Tongue (tissue), 2 donors: Measurements from ENCODE around the gene FAM32A. TPM values are rescaled to one million over a fixed set of nuclear protein-coding genes. Genes with fewer than 3 reads are reported as not detected.
A peak's percentile ranks its signal among the peaks of the same experiment; 100 is the strongest.

ENCODE experiments used
- DNase-seq: peaks from one replicate; pipeline ENCODE4 v3.0.0-alpha.2; 2015
- total RNA-seq: library from RNA; depleted of rRNA; stranded (reverse); fragments of >200 nt; gene quantifications from one replicate; pipeline ENCODE4 v1.2.3, GENCODE V29; 2014

The FAM32A gene
- total RNA-seq, 1 donor from 2014 or later = 73.4 TPM

DNA sequence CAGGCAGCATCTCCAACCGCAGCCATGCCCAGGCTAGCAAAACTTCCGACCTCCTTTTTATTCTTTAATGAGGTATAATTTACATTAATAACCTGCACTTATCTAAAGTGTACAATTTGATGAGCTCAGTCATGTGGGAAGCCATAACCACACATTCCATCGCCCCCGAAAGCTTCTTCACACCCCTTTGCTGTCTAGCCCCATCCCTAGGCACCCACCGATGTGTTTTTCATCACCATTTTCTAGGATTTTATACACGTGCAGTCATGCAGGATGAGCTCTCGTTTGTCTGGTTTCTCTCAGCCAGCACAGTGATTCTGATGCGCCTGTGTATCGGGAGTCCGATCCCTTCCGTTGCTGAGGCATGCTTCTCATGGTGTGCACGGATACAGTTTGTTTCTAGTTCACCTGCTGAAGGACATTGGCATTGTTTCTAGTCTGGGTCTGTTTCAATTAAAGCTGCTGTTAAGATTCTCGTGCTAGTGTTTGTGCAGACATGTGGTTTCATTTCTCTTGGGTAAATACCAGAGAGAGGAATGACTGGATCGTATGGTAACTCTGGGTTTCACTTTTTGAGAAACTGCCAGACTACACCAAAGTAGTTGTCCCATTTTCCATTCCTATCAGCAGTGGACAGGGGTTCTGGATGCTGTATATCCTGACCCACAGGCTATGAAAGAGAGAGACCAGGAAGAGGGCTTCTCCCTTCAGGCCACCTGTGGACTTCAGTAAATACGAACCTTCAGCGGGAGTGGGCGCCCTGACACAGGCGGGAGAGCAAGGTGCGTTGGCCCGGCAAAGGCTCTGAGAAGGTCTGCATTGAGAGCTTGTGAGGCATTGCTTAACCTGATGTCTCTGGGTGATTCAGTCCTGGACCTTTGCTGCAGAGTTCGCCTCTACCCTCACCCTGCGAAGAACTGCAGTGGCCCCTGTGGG is 17.4 kb downstream of the FAM32A start:
- no peak for DNase-seq

DNA sequence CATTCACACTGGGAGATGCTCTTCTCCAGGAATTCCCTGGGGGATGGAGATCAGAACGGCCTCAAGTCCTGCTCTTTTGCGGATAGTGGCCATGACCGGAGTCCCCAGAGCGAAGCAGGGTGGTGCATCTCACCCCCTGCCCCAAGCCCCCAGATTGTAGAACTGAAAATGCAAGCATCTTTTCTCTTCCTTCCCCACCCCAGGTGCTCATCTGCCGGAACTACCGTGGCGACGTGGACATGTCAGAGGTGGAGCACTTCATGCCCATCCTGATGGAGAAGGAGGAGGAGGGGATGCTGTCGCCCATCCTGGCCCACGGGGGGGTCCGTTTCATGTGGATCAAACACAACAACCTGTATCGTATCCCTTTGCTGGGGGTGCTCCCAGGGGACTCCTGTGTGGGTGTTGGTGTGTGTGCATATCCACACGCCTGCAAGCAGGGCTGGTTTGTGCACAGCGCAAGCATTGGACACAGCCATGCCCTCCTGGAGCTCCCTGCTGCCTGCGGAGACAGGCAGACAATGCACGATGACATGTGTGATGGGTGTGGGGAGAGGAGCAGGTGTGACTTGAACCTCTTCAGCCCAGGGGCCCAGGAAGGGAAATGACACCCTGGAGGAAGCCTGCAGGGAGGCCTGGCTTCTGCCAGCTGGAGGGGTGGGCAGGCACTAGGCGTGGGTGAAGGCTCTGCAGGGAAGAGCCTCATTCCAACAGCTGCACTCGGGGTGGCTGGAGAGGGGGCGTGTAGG is 18.2 kb downstream of the FAM32A start:
- DNase-seq = no peak

DNA sequence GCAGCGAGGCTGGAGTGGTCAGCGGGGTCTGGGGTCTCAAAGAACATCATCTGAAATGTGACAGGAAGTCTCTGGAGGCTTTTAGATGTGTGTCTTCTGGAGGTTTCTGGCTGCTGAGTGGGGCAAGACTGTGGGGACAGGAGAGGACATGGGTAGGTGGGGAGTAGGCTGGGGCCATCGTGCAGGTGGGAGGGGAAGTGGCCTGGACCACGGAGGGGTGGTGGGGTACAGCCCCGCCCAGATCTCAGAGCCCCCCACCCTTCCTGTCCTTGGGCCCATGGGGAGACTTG is 18.7 kb downstream of the FAM32A start:
- no peak for DNase-seq

DNA sequence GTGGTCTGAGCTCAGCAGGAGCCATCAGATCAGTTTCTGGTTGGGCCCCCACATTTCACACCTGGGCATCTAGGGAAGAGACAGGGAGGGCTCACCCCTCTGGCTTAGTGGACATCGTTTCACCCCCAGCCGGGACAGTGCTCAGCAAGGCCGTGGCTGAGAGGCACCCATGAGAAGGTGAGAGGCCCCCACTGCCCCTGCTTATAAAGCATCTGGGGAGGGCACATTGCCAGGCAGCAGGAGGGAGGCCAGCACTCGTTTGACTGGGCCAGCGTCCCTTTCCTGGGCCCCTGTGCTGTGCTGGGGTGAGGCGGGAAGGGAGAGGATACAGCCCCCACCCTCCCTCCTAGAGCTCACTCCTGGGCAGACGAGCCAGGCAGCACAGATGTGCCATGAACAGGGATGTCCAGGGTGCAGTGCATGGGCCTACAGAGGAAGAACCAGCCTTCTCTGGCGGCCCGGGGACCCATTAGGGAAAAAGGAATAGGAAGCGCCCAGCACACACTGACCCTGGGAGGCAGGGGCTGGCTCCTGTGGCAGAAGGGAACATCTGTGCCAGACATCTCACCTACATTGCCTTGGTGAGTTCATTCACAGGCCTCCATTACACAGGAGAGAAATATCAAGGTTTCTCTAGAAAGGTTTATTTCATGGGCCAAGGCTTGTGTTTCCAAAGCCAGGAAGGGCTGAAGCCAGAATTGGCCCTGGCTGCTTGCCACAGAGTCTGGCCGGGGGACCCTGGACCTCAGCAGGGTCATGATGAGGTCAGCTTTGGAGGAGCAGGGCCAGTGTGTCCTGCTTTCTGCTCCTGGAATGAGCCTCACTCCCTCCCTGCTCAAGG is 20.2 kb downstream of the FAM32A start:
- DNase-seq = no peak

DNA sequence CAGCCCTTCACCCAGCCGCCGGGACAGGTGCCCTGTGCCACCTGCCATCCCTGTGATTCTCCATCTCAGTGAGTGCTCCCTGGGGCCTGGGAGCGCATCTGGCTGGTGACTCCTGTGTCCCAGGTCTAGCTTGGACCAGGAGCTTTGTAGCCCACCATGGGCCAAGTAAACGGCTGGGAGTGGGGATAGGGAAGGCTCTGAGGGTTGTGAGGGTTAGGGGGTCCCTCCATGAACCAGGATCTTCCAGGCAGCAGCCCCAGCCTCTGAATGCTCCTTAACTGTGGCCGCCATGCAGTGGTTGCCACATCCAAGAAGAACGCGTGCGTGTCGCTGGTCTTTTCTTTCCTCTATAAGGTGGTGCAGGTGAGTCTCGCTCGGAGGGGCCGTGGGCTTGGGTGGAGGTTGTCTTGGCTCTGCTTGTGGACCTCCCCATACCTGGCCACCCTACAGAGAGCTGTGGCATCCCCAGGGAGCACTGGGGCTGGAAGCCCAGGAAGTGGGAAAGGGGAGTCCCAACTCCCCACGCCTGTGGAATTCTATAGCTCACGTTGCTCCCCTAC is 20.9 kb downstream of the FAM32A start:
- DNase-seq = no peak

DNA sequence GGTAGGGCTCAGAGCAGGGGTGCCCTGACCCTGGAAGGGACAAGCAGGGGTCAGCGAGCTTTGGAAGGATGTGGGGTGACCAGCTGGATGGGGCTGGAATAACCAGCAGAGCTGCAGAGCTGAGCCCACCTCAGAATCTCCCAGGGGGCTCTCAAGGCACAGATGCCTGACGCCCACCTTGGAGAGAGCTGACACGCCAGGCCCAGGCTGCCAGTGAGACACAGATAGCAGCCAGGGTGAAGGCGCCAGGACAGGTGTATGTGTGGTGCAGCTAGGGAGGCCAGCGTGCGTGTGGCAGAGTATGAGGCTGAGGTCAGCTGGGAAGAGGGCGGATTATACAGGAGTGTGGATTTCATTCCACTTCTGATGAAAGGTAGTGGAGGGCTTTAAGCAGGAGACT is 21.4 kb downstream of the FAM32A start:
- no peak for DNase-seq

DNA sequence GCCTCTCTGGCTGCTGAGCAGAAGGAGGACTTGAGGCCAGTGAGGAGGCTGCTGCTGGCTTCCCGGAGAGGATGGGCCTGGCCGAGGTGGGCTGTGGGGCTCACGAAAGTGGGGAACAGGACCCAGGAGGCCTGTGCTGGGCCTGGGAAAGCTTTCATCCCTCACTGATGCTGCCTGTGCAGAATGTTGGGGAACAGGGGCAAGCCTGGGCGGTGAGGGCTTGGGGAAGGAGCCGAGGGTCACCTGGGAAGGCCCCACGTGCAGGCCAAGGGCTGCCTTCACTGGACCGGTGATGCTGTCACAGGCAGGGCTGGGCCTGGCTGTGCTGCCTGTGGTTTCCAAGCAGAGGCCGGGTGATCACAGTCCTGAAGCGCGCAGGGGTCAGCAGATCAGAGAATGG is 21.9 kb downstream of the FAM32A start:
- no peak for DNase-seq

DNA sequence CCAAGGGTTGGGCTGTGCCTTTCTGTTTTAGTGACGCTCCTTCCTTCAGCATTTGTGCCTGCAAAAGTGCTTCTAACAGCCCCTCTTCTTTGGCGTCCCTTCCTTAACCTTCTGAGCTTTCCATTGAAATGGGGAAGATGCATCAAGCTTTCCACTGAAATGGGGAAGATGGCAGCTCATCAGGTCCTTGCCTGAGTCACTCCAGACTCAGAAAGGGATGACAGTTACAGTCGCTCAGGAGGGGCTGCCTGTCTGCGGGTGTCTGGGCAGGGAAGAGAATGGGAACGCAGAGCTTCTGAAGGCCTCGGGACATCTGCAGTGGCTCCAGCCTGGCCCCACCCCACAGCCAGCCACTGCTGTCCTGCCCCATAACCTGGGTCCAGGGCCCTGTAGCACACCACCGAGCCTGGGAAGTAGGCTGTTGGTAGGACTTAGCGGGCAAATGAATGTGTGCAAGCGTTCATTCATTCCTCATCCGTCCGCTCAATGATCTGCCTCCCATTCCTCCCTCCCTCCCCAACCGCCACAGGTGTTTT is 22.3 kb downstream of the FAM32A start:
- no peak for DNase-seq

DNA sequence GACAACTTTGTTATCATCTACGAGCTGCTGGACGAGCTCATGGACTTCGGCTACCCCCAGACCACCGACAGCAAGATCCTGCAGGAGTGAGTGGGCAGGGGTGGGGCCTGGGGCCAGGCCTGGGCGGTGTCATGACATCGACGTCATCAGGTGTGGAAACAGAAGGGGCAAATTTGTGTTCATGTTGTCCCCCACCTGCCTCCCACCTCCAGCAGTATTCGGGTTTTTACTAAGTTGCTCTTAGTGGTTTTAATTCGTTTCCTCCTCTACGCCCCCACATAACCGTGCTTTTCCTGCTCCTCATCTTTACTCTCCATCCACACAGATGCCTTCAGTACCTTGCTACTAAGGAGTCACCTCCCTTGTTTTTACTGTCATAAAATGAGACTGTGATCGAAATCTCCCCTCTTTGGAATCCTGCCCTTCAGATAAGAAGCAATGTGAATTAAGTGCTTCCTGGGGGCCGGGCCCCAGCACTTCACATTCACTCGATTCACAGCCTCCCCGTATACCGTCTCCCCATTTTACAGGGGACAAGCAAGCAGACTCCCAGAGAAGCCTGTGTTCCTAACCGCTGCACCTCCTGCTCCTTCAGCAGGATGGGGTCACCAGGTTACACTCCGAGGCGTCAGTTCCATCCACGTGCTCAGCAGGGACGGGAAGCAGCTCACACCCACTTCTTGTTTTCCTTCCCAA is 23.0 kb downstream of the FAM32A start:
- DNase-seq = no peak

DNA sequence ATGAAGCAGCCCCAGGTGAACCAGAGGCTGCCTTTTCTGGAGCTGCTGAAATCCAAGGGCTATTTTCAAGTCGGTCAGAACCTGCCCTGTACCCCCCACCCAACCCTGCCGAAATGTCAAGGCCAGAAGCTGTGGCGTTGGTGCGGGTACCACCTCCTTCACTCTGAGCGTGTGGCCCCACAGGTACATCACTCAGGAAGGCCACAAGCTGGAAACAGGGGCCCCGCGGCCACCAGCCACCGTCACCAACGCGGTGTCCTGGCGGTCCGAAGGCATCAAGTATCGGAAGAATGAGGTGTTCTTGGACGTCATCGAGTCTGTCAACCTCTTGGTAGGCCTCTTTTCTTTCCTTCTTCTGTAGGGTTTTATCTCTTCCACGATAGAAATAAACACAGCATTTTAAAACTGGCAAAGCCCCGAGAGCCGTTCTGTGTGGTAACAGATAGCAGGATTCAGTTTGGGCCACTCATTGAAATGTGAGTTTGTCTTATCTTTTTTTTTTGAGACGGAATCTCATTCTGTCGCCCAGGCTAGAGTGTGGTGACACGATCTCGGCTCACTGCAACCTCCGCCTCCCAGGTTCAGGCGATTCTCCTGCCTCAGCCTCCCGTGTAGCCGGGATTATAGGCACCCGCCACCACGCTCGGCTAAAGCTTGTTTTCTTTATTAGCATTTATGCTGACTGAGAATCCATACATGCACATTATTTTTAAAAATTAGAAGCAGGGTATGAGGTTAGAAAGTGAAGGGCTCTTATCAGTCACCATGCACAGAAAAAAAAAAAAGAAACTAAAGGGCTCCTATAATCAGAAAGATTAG is 23.8 kb downstream of the FAM32A start:
- no peak for DNase-seq

DNA sequence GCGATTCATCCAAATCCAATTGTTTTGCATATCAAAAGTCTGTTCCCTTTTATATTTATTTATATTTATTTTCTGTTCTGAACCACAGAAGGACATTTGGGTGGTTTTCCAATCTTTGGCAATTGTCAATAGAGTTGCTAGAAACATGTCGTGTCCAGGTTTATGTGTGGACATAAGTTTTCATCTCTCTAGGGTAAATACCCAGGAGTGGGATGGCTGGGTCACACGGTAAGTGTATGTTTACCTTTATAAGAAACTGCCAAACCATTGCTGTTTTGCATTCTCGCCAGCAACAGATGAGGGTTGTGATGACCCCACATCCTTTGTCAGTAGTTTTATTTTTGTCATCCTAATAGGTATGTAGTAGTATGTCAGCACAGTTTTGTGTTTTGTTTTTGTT is 25.0 kb downstream of the FAM32A start:
- DNase-seq = no peak

DNA sequence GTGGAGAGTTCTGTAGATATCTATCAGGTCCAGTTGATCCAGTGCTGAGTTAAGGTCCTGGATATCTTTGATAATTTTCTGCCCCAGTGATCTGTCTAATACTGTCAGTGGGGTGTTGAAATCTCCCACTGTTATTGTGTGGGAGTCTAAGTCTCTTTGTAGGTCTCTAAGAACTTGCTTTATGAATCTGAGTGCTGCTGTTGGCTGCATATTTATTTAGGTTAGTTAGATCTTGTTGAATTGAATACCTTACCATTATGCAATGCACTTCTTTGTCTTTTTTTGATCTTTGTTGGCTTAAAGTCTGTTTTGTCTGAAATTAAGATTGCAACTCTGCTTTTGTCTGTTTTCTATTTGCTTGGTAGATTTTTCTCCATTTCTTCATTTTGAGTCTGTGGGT is 27.9 kb downstream of the FAM32A start:
- no peak for DNase-seq

DNA sequence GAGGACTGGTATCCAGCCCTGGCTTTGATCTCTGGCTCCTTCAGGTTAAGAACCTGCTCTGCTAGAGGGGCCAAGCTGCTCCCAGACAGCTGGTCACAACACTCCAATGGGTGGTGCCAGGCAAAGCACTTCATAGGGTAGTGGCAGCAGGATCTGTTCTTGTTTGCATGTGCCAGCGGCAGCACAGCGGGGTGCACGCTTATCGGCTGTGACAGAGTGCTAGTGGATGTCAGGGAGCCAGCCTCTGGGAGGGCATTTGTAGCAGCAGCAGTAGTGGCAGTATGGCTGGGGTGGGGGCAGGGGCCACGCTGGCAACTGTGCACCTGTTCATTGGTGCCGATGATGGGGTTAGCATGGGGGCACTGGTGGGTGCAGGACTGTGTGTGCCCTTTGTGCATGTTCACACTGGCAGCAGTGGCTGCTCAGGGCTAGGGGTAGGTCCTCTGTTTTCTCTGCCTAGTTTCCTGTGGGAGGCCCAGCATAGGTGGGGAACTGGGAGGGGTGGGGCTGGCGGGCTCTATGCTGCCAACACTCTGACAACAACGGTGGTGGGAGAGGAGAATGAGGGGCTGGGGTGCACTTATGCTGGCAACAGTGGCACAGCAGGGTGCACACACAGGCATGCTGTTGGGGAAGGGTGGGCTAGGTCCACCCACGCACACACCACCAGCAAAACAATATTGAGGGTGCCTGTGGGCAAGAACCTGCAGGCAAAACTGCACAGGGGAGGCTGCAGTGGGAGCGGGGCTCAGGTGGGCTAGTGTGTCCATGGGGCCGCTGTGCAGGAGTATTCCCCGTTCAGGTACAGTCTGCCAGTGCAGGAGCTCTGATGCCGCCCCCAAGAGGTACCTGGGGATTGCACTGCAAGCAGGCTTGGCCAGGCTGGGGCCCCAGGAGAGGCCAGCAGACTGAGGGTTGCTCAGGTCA is 31.8 kb downstream of the FAM32A start:
- peak; percentile 22 for DNase-seq

DNA sequence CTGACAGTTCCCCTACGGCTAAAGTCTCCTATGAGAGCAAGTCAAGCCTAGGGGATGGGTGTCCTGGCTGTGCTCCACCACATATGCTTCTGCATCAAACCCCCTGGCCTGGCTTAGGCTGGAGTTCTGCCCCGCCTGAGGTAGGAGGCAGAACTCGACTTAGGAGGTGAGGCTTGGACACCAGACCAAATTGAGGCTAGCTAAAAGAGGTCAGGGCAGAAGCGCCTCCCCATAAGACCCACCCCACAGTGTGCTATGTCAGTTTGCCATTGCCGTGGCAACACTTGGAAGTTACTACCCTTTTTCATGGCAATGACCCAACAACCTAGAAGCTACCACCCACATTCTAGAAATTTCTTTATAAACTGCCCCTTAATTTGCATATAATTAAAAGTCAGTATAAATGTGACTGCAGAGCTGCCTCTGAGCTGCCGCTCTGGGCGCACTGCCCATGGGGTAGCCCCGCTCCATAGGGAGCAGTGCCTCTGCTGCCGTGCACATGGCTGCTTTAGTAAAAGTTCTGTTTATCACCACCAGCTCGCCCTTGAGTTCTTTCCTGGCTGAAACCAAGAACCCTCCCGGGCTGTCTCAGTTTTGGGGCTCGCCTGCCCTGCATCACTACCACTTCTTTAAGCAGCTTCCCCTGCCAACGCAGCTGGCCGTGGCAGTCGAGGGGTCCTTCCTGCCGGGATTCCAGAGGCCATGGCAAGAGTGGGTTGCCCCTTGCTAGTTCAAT is 32.7 kb downstream of the FAM32A start:
- no peak for DNase-seq

DNA sequence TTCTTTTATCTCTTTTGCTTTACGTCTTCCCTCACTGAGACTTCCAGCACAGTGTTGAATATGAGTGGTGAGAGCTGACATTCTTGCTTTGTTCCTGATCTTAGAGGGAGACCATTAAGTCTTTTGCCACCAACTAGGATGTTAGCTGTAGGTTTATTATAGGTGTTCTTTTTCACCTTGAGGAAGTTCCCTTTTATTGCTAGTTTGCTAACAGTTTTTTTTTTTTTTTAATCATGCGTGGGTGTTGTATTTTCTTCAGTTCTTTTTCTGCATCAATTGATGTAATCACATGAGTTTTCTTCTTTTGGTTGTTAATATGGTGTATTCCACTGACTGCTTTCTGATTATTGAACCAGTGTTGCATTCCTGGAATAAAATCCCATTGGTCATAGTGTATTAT is 33.6 kb downstream of the FAM32A start:
- DNase-seq = no peak

DNA sequence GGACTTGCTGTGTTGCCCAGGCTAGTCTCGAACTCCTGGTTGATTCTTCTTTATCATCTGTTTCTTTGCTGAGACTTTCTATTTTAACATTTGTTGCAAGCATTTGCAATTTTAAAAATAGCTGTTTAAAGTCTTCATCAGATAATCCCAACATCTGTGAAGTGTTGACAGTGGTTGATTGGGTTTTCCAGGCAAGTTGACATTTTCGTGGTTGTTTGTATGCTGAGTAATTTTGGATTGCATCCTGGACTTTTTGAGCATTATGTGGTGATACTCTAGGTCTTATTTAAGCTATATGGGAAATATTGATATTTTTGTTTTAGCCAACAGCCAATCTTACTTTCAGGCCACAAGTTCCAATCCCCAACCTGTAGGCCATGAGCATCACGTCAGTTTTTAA is 37.6 kb downstream of the FAM32A start:
- no peak for DNase-seq

DNA sequence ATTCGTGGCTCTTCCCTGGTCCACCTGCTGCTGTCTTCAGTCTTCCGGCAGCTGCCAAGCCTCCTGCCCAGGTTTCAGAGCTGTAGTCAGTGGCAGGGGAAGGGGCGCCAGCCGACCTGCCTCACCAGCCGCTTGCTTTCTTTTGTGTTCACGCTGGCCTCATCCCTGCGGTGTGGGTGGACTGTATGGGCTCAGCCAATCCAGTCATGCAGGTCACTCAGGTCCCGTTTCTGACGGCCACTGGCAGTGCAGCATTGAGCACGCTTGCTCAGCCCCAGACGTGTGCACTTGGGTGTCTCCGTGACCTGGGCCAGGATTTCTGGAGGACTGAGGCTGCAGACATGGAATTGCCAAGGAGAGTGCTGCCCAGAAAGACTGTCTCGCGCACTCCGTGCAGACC is 38.5 kb downstream of the FAM32A start:
- no peak for DNase-seq

DNA sequence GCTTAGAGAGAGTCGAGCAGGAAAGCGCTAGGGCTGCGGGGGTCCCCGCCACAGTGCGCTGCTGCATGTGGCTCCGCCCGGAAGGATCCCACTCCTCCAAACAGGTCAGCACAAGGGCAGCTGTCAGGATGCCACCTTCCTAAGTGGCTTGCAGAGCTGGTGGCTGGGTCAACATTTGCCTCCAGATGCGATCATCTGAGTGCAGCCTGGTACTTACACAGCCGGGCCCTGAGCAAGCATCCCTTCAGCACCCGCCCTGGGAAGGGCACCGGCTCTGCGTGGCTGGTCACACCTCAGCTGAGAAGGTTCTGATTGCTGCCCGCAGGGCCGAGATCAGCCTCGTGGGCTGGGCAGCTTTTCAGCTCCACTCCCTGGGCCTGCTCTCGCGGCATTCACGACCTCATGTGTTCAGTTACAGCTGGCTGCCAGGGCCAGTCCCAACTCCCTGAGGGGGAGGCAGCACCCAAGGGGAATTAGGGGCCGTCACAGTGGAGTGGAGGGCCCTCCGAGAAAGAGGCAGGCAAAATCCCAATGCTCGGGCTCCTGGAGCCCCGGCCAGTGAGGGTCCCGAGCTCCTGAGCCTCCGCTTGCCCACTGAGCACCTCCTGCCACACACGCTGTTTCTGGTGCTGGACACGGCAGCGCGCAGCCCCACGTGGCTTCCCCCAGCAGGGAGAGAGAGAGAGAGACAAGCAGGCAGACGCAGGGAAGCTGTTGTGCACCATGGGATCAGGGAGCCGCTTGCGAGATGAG is 39.3 kb downstream of the FAM32A start:
- DNase-seq = no peak
